MM.1S (cell line): ENCODE measurements around the gene DTX3L.

Source experiments
- DNase-seq: peaks from one replicate; pipeline ENCODE4 v3.0.0-alpha.2; 2015
- H2AFZ ChIP-seq: fragments of 300-600 bp; sonication (generic); 2 replicates; pipeline ENCODE4 v1.6.0; 2016; ENCODE audit warnings: antibody characterized with exemption, low read length
- H3F3A ChIP-seq: fragments of 300-600 bp; sonication (generic); 2 replicates; pipeline ENCODE4 v1.6.1; 2016; ENCODE audit warnings: mild to moderate bottlenecking, antibody characterized with exemption, low read length, moderate library complexity, mixed read lengths; ENCODE audit not compliant: insufficient read depth
- H3K27ac ChIP-seq: fragments of 300-600 bp; sonication (generic); 2 replicates; pipeline ENCODE4 v1.5.1; 2016; ENCODE audit warnings: mild to moderate bottlenecking, low read length
- H3K27me3 ChIP-seq: fragments of 300-600 bp; sonication (generic); replicated peaks from 2 replicates; pipeline ENCODE4 v1.6.0; 2016; ENCODE audit warnings: low read length; ENCODE audit not compliant: insufficient read depth
- H3K36me3 ChIP-seq: fragments of 300-600 bp; sonication (generic); replicated peaks from 2 replicates; pipeline ENCODE4 v1.6.1; 2016; ENCODE audit warnings: mild to moderate bottlenecking, low read length, mixed read lengths; ENCODE audit not compliant: insufficient read depth
- H3K4me1 ChIP-seq: fragments of 300-600 bp; sonication (generic); 2 replicates; pipeline ENCODE4 v1.6.1; 2016; ENCODE audit warnings: low read length, mixed read lengths
- H3K4me2 ChIP-seq: fragments of 300-600 bp; sonication (generic); 2 replicates; pipeline ENCODE4 v1.6.0; 2016; ENCODE audit warnings: low read depth, low read length
- H3K4me3 ChIP-seq: fragments of 300-600 bp; sonication (generic); 2 replicates; pipeline ENCODE4 v1.5.1; 2016; ENCODE audit warnings: low read length, mixed read lengths
- H3K79me2 ChIP-seq: fragments of 300-600 bp; sonication (generic); 2 replicates; pipeline ENCODE4 v1.6.1; 2016; ENCODE audit warnings: mixed run types, low read length, mixed read lengths
- H3K9ac ChIP-seq: fragments of 300-600 bp; sonication (generic); 2 replicates; pipeline ENCODE4 v1.6.1; 2016; ENCODE audit warnings: low read length, mixed read lengths
- H3K9me2 ChIP-seq: fragments of 300-600 bp; sonication (generic); replicated peaks from 2 replicates; pipeline ENCODE4 v1.6.1; 2016; ENCODE audit warnings: mild to moderate bottlenecking, low read length, mixed read lengths; ENCODE audit not compliant: insufficient read depth
- H3K9me3 ChIP-seq: fragments of 300-600 bp; sonication (generic); replicated peaks from 2 replicates; pipeline ENCODE4 v1.6.1; 2016; ENCODE audit warnings: mild to moderate bottlenecking, low read length, mixed read lengths; ENCODE audit not compliant: insufficient read depth
- H4K20me1 ChIP-seq: fragments of 300-600 bp; sonication (generic); 2 replicates; pipeline ENCODE4 v1.6.1; 2016; ENCODE audit warnings: mild to moderate bottlenecking, low read length, moderate library complexity, mixed read lengths; ENCODE audit not compliant: insufficient read depth
- CTCF ChIP-seq: fragments of 300-600 bp; sonication (generic); IDR thresholded peaks from 2 replicates; pipeline ENCODE4 v1.5.1; 2016; ENCODE audit warnings: antibody characterized with exemption, low read length, mixed read lengths
- EZH2 ChIP-seq: fragments of 300-600 bp; sonication (generic); optimal IDR thresholded peaks from 2 replicates; pipeline ENCODE3; 2017; ENCODE audit warnings: low read depth, mild to moderate bottlenecking, antibody characterized with exemption, low read length, mixed read lengths
- EZH2phosphoT487 ChIP-seq: fragments of 300-600 bp; sonication (generic); IDR thresholded peaks from 2 replicates; pipeline ENCODE4 v1.6.1; 2018; ENCODE audit warnings: antibody characterized with exemption, low read length

The DTX3L gene

GRCh38 chr3:122618614-122619013 lies 54.5 kb downstream of the DTX3L start:
- no peak overlapping the region for H3K27ac ChIP-seq
- 0 out of 2 replicates have a peak, but pooled peaks cover 3% of the 10 kb centered on the region for H3K4me1 ChIP-seq
- no peak overlapping the region for H3K4me3 ChIP-seq
- H3K27me3 ChIP-seq, result no peaks in the 10 kb centered on the region
- no peaks in the 10 kb centered on the region for H3K79me2 ChIP-seq
- H4K20me1 ChIP-seq, result no peaks in the 10 kb centered on the region
- H3K9me2 ChIP-seq, result no peaks in the 10 kb centered on the region
- DNase-seq, result no peak
- no peak overlapping the region for H3K9ac ChIP-seq
- H3K4me2 ChIP-seq, result no peak overlapping the region
- H3K36me3 ChIP-seq, result no peaks in the 10 kb centered on the region
- H3F3A ChIP-seq, result no peaks in the 10 kb centered on the region
- H2AFZ ChIP-seq, result no peak overlapping the region
- no peaks in the 10 kb centered on the region for H3K9me3 ChIP-seq
- TF ChIP-seq EZH2phosphoT487 (no peak), CTCF (no peak), EZH2 (no peak)

DNA sequence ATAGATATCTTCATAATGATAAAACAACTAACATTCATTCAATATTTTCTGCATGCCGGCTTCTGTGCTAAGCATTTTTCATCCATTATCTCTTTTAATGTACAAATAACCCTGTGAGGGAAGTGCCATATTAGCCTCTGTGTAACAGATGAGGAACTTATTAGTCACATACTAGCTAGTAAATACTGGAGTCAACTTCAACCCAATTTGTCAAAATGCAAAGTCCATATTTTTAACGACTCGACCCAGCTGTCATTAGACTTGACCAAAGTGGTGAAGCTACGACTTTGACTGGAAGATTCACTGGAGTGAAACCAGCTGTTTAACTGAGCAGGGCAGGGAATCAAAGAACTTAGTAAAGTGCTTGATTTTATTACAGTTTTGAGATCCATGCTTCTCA lies 54.9 kb downstream of the DTX3L start:
- H3K9me2 ChIP-seq, result no peaks in the 10 kb centered on the region
- no peaks in the 10 kb centered on the region for H3K36me3 ChIP-seq
- H3K4me1 ChIP-seq, result 0 out of 2 replicates have a peak, but pooled peaks cover 3% of the 10 kb centered on the region
- H3K79me2 ChIP-seq, result no peaks in the 10 kb centered on the region
- TF ChIP-seq CTCF, result no peak
- H3K9me3 ChIP-seq, result no peaks in the 10 kb centered on the region
- H4K20me1 ChIP-seq, result no peaks in the 10 kb centered on the region
- DNase-seq, result no peak
- H3K27me3 ChIP-seq, result no peaks in the 10 kb centered on the region
- H3K9ac ChIP-seq, result no peak overlapping the region
- H3K4me2 ChIP-seq, result no peak overlapping the region
- H3K27ac ChIP-seq, result no peak overlapping the region
- H2AFZ ChIP-seq, result no peak overlapping the region
- no peaks in the 10 kb centered on the region for H3F3A ChIP-seq
- H3K4me3 ChIP-seq, result no peak overlapping the region

DNA sequence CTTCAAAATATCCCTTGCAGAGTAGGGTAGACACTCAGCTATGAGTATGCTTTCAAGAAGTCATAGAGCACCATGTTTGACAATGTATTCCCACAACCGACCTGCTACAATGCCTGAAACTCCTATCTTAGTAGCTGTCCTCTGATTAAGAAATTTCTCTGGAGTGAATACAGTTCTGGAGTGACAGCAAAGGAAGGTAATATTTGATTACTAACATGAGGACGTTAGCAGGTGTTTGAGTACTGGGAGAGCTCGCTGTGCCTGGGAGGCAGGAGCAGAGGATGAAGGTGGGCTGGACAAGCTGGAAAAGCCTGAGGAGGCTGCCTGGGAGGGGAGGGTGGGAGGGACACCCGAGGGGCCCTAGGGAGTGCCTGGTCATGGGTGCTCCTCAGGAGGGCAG lies 56.3 kb downstream of the DTX3L start:
- 0 out of 2 replicates have a peak, but pooled peaks cover 1% of the 10 kb centered on the region for H3K4me1 ChIP-seq
- H3K4me2 ChIP-seq, result no peak overlapping the region
- H3K27ac ChIP-seq, result no peak overlapping the region
- H3K4me3 ChIP-seq, result no peak overlapping the region
- H3K27me3 ChIP-seq, result no peaks in the 10 kb centered on the region
- no peak for TF ChIP-seq EZH2
- no peak for TF ChIP-seq EZH2phosphoT487
- H3K9me3 ChIP-seq, result no peaks in the 10 kb centered on the region
- no peaks in the 10 kb centered on the region for H3F3A ChIP-seq
- no peaks in the 10 kb centered on the region for H3K79me2 ChIP-seq
- H2AFZ ChIP-seq, result no peak overlapping the region
- H4K20me1 ChIP-seq, result no peaks in the 10 kb centered on the region
- no peaks in the 10 kb centered on the region for H3K36me3 ChIP-seq
- H3K9ac ChIP-seq, result no peak overlapping the region
- no peak for DNase-seq
- H3K9me2 ChIP-seq, result no peaks in the 10 kb centered on the region

- Histone ChIP-seq H3K79me2 (no peaks in the 10 kb centered on the region), H3K4me1 (no peaks in the 10 kb centered on the region), H3K9me2 (no peaks in the 10 kb centered on the region), H2AFZ (no peak overlapping the region), H3K27ac (no peak overlapping the region), H4K20me1 (no peaks in the 10 kb centered on the region), H3K4me3 (no peak overlapping the region), H3F3A (no peaks in the 10 kb centered on the region), H3K9me3 (no peaks in the 10 kb centered on the region), H3K36me3 (no peaks in the 10 kb centered on the region), H3K9ac (no peak overlapping the region), H3K27me3 (no peaks in the 10 kb centered on the region), H3K4me2 (no peak overlapping the region)
- no peak for TF ChIP-seq EZH2
- no peak for TF ChIP-seq EZH2phosphoT487
- TF ChIP-seq CTCF, result no peak
- no peak for DNase-seq
These were observed 57.0 kb downstream of the DTX3L start for GRCh38 chr3:122621112-122621511.
